ENCODE measurements around the gene CBX5.

- TF ChIP-seq POLR2A (IDR thresholded peaks at IDR 0.05) (no peak), CTCF (IDR thresholded peaks at IDR 0.05) (no peak)
Observed at GRCh38 chr12:54258201-54258681, 21.7 kb downstream of the CBX5 start.

Data from body of pancreas (tissue), 4 donors.